AG09319 (cell line): Measurements from ENCODE around the gene NALCN.

Experiments
- DNase-seq: peaks from one replicate; pipeline ENCODE4 v3.0.0-alpha.2; 2010; ENCODE audit warnings: low read depth; ENCODE audit errors: extremely low read depth
- CTCF ChIP-seq: IDR thresholded peaks from 2 replicates; pipeline ENCODE4 v1.5.1; 2011; ENCODE audit warnings: low read depth, mild to moderate bottlenecking, inconsistent platforms, low read length, moderate library complexity

NALCN gene

DNA sequence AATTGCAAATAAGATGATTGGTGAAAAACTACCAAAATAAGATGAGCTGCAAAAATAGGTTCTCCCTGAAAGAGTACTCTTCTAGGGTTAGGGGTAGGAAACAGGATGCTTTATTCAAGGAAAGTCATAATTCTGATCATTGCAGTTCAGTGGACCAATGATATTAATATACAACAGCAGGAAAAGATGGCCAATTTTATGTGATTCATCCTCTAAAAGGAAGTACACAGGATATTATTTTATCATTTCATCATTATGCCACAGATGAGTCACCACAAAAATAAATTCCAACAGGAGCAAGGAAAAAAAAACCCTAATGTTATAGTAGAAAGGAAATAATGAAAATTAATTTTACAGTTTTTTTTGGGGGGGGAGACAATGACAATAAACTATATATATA lies 205.0 kb downstream of the NALCN start:
- DNase-seq, result no peak
- TF ChIP-seq CTCF, result no peak

DNA sequence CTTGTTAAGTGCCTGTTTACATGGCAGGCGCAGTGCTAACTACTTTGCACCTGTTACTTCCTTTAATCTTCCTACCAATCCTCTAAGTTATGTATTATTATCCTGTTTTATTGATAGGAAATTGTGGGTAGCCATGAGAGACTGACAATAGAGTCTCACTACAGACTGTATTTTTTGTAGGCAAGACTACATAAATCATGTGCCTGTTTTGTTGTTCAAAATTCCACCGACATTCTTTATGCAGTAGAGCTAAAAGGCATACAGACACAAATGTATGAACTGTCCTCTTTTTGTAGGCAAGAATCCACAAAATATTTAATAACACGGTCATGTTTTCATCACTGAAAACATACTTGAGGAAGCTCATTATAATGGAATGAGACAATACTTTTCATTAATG lies 205.5 kb downstream of the NALCN start:
- no peak for TF ChIP-seq CTCF
- DNase-seq, result no peak

DNA sequence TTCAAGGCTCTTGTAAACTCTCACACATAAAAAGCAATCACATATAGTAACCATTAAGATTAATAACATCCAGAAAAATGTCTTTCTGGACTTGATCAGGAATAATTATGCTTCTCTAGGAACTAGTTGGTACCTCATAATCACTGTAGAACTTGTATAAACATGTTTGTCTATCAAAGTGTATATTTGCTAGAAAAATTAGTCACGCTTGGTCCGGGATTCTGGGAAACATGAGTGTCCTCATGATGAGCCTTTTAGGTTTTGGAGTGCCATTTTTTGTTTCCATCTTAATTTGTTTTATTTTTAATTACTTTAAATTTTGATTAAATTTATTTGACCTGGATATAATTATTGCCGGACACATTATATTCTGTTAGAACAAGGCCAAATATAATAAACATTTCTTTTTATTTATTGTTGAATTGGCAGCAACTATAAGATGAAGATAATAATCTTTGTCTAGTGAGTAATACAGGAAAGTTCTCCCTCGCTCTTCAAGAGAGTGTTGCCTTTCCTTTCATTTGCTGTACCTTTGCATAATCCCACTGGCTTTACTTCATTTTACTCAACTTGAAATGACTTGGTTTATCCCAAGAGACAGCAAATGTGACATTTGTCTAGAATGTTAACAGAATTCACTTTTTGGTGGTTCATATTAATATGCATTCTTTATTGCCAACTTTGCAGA lies 207.0 kb downstream of the NALCN start:
- no peak for DNase-seq

GRCh38 chr13:101205408-101205807 lies 210.9 kb downstream of the NALCN start:
- no peak for DNase-seq
- TF ChIP-seq CTCF, result no peak

More for the DNA sequence above, 207.0 kb downstream of the NALCN start:
- no peak for TF ChIP-seq CTCF

GRCh38 chr13:101204270-101205020 lies 211.9 kb downstream of the NALCN start:
- TF ChIP-seq CTCF, result no peak
- DNase-seq, result peak; percentile 28

DNA sequence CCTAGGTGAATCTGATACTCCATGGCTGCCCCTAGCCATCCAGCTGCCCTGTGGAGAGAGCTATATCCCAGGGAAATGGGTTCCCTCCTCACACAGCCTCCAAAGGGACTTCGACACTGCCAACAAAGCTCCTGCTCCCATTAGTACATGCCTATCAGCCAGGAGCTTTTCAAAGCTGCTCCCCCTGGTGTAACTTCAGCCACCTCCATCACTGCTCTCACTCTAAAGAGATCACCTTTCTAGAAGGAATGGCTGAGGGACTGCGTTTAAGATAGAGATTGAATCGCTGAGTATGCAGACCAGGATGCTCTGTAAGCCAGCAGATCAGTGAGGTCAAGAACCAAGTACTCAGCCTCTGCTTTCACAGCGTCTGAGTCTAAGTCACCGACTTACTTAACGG lies 213.7 kb downstream of the NALCN start:
- no peak for DNase-seq
- no peak for TF ChIP-seq CTCF

- TF ChIP-seq CTCF, result no peak
Measured at GRCh38 chr13:101190976-101191375, 225.3 kb downstream of the NALCN start.

More at GRCh38 chr13:101190976-101191375, 225.3 kb downstream of the NALCN start:
- no peak for DNase-seq
